GM21423 (cell line): ENCODE data around the gene SGIP1.
A peak's percentile ranks its signal among the peaks of the same experiment; 100 is the strongest.
"Not testable (repeated sequence)": the region's sequence is repeated elsewhere in the genome, so short reads cannot be mapped to it uniquely, and the experiment has no call there.

ENCODE experiments used
- ATAC-seq: cut with Tn5 transposase; IDR thresholded peaks from one replicate; pipeline ENCODE4 v1.9.1; 2021; ENCODE audit warnings: mild to moderate bottlenecking, moderate library complexity; ENCODE audit not compliant: unreplicated experiment

The SGIP1 gene

DNA sequence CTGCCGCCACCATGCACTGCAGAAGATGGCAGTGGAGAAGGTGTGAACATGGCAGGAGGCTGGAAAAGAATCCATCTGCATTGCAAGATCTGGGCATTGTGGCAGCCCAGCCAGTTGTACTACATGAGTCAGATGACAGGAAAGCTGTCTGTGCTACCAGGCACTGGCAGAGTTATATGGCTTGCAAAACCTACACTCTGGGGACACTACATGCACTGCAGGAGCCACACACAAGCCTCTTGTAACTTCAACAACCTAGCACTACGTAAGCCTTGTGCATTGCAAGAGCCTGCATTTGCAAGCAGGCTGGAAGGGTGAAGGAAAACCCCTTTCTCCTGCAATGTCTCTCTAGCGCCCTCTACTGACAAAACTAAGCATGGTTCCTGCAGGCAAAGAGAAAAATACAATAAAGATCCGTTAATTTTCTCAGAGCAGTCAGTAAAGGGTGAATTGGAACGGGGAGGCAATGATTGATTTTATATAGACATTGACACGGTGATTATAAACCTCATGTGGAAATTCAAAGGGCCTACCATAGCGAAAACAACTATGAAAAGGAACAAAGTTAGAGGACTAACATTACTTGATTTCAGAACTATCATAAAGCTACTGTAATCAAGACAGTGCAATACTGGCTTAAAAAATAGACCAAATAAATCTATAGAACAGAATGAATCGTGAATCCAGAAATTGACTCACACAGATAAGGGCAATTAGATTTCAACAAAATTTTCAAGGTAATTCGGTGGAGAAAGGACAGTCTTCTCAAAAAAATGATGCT, 192.1 kb downstream of the SGIP1 start:
- ATAC-seq, result peak; percentile 84

DNA sequence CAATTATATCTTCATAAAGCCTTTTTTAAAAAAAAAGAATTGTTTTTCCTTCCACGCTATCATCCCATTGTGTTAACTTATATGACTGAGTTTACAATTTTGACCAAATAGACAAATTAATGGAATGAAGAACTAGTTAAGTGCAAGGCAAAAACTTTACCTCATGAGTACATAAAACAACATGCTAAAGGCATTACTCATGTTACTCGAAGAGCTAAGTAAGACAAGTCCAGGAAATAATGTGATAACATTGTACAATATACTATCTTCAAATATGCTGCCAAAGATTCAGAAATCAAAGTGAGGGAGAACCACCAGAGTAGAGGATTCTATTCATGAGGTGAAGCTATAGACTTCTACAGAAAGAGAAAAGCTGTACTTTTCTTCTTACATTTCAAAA, 194.1 kb downstream of the SGIP1 start:
- no peak for ATAC-seq

DNA sequence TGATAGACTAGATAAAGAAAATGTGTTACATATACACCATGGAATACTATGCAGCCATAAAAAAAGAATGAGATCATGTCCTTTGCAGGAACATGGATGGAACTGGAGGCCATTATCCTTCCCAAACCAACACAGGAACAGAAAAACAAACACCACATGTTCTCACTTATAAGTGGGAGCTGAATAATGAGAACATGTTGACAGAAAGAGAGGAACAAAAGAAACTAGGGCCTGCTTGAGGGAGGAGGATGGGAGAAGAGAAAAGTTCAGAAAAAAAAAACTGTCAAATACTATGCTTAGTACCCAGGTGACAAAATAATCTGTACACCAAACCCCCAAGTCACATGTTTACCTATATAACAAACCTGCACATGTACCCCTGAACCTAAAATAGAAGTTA, 194.8 kb downstream of the SGIP1 start:
- not testable (repeated sequence) for ATAC-seq

DNA sequence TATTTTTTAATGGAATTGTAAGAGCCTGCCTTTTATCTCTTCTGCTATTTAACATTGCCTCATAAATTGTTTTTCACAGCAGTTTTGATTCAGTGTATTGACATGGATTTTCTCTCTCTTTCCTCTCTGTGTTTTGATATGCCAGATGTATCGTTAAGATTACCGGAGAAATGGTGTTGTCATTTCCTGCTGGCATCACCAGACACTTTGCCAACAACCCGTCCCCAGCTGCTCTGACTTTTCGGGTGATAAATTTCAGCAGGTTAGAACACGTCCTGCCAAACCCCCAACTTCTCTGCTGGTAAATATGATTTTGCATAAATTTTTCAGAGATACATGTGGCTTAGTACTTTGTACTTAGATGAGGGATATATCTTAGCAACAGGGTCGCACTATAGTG, 195.2 kb downstream of the SGIP1 start:
- no peak for ATAC-seq

DNA sequence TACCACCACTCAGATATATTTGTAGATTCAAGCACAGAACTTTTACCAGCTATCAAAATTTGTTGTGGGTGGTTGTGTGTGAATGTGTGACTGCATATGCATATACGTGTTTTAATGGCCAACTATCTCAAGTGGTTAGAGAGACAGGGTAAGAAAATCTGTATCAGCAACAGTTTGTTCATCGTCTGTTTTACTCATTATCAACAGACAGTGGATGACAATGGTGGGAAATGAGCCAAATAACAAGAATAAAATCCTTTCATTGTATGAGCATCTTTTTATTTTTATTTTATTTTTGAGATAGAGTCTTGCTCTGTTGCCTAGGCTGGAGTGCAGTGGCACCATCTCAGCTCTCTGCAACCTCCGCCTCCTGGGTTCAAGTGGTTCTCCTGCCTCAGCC, 195.6 kb downstream of the SGIP1 start:
- ATAC-seq, result no peak

DNA sequence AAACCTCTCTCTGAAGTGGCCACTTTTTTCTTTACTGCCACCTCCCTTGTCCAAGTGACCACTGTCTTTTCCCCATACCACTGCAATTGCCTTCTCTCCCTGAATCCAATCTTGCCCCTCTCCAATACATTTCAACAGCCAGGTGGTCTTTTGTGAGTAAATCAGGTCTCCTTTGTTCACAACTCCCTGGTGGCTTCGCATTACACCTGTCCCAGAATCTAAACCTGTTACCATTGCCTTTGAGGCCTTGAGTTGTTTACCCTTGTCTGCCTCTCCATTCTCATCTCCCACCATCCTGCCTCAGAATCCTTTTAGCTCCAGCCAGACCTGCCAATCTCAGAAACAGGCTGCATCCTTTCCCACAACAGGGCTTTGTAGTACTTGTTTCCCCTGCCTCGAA, 196.5 kb downstream of the SGIP1 start:
- no peak for ATAC-seq

DNA sequence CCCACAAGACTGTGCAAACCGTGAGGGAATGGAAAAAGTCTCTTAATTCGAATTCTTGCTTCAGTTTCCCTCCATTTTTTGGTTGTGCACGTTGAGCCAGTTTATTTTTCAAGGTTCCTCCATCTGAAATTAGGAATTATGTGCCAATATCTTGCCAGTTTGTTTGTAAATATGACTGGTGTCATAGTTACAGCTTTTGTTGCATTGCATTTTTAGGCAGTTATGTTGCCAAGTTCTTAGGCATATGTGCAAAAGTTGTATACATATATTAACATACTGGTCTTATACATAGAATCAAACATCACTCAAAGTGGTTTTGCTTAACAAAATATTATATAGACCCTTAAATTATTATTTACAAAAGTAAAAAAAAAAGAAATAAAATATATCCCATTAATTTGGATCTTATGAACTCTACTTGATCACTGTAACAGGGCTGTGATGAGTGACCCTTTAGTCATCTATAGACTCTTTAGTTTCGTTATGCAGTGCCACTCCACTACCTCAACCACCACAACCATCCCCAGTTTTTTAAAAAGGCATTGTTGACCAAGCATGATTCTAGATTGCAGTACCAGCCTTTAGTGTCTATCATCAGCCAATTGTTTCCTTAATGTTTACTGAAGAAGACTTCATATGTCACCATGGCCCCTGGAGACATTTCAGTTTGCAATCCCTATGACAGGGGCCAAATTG, 197.4 kb downstream of the SGIP1 start:
- ATAC-seq, result peak; percentile 40

DNA sequence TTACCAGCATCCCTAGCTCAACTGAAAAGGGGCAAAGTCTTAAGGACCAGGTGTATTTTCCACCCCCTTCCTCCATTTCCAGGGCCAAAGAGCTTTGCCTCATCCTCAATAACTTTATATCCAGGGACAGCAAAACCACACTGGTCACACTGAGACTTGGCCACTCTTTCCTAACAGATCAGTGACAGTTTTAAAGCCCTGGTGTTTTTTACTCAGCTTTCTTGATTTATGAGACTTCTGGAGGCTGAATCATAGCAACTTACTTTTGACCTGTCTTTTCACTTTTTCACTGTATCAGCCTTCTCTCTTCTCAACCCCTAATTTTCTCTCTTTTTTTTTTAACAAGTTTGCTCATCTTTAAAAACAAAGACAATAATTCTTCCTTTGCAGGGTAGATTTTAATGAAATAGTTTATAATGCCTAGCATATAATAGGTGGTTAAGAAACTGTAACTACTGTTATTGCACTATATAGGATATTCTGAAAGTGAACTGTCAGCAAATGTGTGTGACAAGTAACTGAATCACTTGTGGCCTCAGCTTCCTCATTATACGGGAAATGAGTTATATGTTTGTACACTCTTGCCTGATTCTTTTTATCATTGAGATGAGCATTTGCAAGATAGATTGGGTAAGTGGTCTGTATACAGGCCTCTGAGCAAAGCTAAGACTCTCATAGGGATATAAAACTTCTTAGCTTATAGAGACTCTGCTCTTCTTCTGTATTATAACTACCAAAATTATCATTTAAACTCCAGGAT, 198.6 kb downstream of the SGIP1 start:
- peak; percentile 78 for ATAC-seq

DNA sequence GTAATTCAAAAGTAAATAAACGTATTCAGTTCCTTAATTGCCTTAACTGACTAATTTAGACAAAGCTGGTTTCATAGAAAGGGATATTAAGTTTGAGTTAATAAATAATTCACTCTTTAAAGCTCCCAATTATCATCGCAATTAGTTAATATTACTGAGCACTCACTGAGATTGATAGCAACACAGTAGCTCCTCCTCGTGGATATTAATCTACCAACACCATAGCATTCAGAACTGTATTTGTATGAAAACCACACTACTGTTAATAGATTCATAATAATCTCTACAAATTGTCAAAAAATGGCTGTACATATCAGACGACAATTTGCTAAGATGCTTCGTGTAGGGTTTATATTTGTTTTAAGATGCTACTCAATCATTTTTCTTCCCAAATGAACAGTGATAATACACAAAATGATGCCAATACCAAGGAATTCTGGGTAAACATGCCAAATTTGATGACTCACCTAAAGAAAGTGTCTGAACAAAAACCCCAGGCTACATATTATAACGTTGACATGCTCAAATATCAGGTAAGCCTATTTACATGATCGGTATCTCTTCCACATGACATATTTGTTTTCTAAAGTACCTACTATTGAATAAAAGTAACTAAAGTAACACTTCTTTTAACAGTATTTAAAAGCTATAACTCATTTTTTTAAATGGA, 199.5 kb downstream of the SGIP1 start:
- ATAC-seq, result peak; percentile 45

DNA sequence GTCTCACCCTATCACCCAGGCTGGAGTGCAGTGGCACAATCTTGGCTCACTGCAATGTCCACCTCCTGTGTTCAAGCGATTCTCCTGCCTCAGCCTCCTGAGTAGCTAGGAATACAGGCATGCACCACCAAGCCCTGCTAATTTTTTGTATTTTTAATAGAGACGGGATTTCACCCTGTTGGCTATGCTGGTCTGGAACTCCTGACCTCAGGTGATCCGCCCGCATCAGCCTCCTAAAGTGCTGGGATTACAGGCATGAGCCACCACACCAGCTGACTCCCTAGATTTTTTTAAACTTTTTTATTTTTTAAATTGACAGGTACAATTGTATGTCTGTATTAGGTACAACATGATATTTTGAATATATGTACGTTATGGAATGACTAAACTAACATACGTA, 200.6 kb downstream of the SGIP1 start:
- ATAC-seq, result not testable (repeated sequence)

DNA sequence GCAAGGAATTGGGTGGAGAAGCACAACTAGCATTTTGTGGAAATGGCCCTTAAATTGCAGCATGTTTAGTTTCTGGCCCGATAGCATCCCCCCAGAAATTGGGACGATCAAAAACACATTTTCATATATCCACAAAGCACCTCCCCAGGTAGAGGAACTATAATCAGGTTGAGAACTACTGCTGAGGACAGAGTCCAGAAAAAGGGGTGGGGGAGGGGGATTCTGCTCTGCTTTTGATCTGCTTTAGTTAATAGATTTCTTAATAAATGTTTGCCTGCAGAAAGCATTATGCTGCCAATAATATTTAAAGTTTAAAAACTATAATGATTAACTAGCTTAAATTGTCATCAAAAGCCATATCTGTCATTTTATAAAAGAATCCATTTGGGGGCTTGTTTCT, 203.9 kb downstream of the SGIP1 start:
- no peak for ATAC-seq

DNA sequence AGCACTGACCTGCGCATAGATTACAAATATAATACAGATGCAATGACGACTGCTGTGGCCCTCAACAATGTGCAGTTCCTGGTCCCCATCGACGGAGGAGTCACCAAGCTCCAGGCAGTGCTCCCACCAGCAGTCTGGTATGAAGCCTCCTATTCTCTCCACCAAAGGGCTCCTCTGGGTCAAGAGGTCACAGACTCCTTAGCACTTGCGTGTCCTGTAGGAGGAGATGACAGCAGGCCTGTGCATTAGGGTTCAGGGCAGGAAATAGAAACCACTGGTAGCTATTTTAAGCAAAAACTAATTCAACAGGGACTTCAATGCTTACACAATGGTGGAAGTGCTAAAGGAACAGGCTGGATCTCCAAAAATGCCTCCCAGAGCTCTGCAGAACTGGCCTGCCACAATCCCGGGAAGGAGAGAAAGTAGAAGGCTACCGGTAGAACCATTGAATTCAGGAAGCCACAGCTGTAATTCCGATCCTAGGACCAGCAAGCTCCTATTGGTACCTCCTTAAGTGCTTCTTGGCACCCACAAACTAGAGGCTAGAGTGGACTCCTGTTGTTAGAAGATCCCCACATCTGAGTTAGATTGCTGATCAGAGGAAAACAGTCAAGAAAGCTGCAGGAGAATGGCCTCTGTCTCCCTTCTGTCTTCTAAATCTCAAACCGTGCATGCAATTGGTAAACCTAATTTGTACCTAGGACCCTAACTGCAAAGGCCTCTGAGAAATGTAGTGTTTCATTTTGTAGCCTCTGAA, 205.6 kb downstream of the SGIP1 start:
- ATAC-seq, result peak; percentile 81

DNA sequence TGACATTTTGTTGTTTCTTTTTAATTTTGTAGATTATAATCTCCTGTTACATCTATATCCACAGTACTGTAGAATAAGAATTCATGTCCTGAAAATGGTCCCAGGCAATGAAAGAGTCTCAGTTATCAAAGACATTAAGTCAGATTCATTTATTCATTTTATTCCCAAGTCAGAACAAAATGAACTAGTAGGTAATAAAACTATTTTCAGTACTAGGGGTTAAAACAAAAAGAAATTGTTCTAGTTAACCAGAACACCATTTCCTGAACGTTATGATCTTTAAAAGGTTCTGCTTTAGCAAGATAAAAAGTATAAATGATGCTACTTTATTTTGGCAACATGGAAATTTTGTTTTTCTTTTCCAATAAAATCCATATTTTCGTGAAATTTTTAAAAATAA, 211.5 kb downstream of the SGIP1 start:
- ATAC-seq, result no peak

DNA sequence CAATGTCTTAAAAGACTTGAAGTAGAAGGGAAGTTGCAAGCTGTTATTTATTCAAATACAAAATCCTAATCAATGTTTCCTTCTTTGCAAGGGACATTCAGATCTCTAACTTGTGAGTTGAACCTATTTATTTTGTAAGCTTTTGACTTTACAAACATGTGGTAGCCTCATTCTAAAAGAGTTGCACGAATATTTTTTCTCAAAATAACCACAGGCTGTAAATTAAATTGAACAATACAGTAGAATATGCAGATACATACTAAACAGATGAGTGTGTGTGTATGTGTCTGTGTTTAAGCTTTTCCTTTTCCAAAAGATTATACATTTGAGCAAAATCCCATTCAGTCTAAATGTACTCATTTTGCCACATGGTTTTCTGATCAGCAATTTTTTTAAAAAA, 213.5 kb downstream of the SGIP1 start:
- no peak for ATAC-seq

DNA sequence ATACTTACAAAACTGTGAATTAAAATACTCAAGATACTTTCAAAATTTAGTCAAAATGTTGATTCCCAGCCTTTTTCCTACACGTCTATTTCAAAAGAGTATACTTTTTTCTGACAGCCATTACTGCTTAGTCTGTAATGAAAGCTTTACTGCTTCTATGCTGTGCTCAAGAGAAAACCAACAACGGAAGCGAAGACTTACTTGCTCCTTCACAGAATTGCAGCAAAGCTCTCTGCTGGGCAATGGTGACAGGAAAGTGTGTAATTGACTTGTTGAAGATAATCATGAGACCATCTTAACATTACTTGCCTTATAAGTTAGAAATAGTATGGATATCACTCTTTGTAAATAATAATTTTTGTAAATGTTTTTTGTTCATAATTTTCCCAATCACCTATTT, 216.6 kb downstream of the SGIP1 start:
- no peak for ATAC-seq

DNA sequence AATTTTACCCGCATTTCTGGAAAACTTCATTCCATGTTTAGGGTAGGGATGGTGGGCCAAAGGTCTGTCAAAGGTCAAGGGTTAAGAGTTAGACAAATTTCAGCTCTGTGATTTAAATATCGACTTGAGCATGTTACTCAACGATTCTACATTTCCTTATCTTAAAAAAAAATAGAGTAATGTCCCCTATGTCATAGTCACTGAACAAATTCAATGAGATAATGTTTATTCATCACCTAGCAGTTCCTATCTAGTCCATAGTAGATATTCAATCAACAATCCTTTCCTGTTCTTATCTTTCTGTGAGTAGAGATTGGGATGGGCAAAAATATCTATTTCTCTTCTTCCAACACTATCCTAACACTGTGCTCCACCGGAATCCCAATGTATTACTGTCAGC, 217.2 kb downstream of the SGIP1 start:
- ATAC-seq, result no peak

DNA sequence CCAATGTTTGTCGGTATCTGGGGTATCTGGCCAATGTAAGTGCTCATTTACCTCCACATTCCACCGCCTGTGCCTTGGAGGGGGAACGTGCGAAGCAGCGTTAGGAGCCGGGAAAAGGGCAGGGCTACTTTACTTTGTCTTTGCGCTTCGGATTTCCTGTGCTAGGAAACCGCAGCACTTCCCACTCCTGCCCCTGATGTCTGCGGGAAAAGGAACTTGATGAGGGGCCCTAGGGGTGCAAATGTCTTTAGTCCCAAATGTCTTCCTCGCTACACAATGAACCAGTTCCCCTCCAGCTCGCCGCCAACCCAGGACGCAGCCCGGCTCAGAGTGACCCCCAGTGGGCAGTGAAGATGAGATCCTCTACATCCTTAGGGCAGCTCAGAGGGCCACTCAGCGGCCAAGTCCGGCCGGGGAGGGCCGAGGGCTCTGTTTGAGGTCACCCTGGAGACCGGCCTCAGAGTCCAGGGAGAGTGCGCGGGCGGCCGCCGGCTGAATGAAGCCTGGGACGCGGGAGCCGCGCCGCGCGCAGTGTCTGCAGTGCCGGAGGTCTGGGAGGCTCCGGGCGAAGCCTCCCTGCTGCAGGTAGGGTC, 218.1 kb downstream of the SGIP1 start, which contains the start of gene DYNLT5:
Gene DYNLT5 (plus strand): TSS at position 460 of the 593 bp plus-strand sequence. CDS start 2,200 bp downstream, outside the sequence.
- ATAC-seq, result peak; percentile 60

DNA sequence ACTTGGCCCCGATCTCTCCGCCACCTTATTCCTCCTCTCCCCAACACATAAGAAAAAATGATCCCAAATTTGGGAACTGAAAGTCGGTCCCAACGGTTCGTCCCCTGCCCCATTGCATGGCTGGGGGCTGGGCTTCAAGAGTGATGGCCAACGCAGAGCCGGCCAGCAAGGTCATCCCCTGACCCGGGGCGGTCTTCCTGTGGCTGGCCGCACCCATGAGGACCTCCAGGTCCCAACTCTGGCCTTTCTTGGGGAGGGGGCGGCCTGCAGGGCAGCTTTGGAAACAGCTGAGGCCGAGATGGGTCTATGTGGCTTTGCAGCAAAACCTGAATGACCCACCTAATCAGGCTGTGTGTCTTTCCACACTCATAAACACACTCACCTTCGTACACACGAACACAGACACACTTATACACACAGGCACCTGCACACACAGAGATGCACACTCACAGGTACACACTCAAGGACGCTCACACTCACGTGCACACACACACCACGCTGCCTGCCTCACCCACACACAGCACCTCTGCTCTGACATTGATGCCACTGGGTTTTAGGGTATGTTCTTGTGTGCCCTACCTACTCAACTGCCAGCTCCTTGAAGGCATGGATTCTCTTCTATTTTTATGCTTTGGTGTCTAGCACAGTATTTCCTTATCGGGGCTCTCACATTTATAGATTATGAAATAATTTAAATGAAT, 218.9 kb downstream of the SGIP1 start:
- ATAC-seq, result no peak

DNA sequence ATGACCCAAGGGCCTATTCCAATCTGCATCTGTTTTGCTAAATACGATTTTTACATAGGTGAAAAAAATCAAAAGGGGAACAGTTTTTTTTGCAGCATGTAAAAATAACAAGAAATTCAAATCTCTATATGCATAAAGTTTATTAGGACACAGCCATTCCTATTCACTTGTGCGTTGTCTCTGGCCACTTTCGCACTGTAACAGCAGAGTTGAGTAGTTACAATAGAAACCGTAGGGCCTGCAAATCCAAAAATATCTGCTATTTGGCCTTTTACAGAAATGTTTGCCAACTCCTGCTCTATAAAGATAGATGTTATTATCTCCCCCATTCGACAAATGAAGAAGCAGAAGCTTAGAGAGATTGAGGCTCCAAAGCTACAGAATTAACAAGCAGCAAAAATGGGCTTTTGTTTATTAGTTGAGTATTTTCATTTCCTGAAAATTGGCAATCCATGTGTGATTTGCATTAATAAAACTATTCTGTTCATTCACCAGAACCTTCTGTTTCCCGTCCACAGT, 223.8 kb downstream of the SGIP1 start:
- no peak for ATAC-seq
